Stimulated activated CD8-positive, alpha-beta memory T cell treated with anti-CD3 and anti-CD28 coated beads, Interleukin-7, amount 100 ng/mL, for 4 hours (primary cell): ENCODE measurements around the gene OSCP1.
A peak's percentile ranks its signal among the peaks of the same experiment; 100 is the strongest.

ENCODE experiments used
- DNase-seq, 2 donors: peaks; one replicate each; pipeline ENCODE4 v3.0.0-alpha.2; 2020; ENCODE audit warnings: low read depth in 2 of 2

OSCP1 gene

DNA sequence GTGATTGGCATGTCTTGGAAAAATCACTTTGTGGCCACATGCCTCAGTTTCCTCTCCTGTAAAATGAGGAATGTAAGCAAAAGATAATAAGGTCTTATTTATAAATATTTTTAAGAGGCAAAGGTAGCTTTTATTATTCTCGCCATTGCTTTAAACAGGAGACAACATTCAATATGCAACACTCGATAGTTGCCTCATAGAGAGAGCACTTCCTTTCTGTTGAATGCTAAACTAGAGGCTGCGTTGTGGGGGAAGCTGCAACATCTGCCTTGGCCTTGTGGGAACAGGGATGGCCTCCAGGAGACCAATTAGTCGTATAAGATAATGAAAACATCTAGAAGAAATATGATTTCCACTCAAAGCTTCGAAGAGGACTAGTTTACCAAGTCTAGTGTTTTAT is 3.5 kb downstream of the OSCP1 start:
- DNase-seq, result no peak

DNA sequence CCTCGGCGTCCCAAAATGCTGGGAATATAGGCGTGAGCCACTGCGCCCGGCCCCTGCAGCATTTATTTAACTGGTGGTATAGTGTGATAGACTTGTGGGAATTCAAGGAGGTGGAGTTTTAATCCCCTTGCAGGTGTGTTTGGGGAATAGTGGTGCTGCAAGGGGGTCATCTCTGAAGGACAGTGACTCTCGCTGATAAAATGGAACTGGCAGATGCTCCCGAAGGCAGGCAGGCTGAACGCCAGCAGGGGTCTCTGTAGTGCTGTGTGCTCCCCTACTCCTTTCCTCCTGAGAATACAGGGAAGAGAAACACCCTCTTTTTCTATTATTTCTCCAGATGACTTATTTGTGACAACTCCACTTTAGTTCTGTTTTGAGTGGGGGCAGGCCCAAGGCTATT is 4.0 kb downstream of the OSCP1 start:
- no peak for DNase-seq

DNA sequence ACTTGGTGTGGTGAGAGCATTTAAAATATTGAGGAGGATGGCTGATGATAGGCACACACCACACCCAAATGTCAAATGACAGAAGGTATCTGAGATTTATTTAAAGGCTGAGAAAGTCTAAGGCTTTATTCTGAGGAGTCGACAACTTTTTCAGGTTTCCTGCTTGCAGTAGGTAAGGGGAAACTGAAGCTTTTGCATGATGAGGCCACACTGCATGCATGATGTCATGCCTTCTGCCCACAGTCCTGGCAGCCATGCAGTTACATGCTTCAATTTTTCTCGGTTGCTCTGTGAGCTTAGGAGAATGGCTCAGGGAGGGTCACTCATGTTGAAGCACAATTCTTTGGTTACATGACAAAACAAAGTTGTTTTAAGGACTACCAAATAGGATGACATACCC is 7.0 kb downstream of the OSCP1 start:
- no peak for DNase-seq

DNA sequence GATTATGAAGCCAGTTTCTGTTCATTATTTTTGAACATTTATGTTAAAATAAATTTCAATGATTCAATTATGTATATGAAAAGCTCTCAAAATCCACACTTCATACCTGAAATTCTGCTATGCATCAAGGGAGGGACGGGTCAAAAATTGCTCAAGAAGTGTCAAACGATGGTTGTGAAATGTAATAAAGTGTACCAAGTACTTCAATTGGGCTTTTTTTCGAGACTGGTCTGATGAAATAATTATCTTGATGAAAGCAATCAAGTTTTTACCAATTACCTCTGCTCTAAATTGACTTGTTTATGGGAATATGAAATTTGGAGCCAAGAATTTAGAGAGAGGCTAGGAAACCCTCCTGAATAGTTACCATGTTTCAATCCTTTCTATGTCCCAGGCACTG is 7.9 kb downstream of the OSCP1 start:
- DNase-seq, result no peak

DNA sequence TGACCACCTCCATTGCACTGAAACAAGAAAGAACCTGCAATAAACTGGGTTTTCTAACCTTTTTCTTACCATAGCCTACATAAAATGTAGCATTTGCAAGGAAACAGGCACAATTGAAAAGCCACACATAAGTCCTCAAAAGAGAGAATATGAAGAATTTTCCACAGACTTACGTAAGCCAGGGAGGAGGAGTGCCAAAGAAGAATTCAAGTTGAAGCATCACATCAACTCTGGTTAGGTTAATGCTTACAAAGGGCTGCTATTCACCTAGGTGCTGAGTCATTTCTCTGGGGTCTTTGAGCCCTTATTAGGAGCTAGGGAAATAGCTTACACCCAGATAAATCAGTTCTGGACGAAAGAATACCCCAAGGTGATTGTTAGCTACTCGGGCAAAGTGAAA is 9.6 kb downstream of the OSCP1 start:
- no peak for DNase-seq

DNA sequence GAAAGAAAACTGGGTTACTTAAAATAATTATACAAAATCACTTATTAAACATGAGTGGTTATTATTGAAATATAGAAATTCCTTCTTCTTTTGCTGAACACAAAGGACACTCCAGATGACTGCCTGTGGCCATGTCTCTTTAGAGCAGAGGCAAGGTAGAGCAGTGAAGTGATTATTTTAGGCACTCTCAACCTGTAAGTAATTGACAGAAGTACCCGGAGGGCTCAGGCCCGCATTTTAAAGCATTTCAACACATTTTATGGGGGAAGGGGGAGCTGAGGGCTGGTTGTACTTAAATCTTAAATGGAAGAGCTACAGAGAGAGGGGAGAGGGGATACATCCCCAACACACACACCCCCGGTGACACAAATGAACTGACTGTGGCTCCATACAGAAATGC is 10.2 kb downstream of the OSCP1 start:
- no peak for DNase-seq

DNA sequence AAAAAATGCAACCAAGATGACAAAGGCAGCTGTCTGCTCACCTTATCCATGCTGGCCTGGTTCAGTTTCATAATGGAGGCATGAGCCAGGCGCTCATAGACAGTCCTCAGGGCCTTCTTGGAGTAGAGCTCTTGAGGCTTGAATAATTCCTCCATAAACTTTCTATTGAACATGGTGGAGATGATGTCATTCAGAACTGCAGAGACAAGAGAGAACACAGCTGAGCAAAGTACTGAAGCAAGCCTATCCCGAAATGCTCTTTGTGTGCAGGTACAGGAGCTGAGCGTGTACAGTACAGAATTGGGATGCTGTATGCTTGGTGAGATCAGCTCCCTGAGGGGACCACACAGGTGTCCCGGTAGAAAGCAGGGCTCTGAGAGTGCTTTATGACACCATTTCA is 11.5 kb downstream of the OSCP1 start:
- no peak for DNase-seq

DNA sequence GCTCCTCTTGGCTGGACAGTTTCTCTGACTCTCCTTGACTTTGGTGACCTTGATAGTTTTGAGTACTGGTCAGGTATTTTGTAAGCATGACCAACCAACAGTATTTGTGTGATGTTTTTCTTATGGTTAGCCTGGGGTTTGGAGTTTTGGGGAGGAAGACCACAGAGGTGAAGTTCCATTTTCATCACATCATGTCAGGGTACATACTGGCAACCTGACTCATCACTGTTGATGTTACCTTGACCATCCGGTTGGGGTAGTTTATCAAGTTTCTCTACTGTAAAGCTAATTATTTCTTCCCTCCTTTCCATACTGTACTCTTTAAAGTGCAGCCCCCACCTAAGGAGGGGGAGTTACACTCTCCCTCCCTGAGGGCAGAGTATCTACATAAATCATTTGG is 13.4 kb downstream of the OSCP1 start:
- no peak for DNase-seq

DNA sequence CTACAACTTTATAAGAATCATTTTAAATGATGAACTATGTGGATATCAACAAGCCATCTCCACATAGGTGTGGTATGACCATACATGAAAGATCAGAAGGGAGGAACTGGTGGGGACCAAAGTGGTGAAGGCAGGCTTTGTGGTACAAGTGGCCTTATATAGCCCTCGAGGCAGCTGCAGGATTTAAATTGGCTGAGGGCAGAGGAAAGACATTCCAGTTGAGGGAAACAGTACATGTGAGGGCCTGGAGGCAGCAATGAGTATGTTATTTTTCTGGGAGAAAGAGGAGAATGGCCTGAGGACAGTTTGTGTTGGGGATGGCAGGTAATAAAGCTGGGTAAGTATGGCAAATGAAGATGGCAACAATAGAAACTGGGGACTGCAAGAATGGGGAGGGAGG is 17.1 kb downstream of the OSCP1 start:
- no peak for DNase-seq

DNA sequence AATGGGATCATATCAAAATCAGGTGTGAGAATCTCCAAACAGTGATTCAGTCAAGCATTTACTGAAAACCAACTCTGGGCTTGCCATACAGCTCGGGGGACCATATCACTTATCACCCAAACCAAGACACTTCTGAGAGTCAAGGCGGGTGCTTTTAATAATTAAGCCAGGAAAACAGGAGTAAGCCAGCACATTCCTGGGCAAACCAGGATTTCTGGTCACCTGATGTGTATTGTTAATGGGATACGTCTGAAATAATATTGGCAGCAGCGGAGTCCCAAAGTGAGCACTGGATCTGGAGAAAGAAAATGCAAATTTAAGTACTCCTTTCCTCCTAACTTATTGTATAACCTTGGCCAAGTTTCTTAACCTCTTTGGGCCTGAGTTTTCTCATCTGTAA is 17.6 kb downstream of the OSCP1 start:
- no peak for DNase-seq

DNA sequence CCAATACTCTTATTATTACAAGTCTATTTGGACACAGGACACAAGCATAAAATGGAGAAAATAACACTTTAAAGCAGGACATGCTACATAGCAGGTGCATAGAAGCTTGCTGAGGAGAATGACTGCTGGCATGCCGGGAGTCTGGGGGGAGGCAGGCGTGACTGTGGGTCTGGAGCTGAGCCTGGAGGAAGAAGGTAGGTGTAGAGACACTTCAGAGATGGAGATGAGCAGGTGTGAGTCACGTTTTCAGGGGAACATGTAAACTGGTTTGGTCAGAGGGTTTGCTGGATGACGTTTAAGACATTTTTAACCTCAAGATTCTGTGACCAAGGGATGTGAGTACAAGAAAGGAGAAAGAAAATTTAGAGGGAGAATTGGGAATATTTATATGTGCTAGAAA is 24.5 kb downstream of the OSCP1 start:
- DNase-seq, result no peak

DNA sequence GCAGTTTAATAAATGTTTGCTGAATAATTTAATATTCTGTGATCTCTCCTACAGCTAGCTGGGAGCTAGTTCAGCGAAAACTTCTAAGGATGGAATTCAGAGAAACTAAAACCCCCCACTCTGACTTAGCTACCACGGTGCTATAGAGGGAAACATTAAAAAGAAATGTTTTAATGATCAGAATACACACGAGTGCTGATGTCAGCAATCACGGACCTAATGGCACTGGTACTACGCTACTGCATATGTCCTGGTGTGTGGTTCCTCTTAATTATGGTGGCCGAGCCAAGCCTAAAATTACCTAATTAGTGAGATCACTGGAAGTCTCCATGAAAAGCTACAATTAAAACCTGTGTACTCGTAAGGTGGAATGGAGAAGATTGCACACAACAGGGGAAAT is 28.6 kb downstream of the OSCP1 start:
- DNase-seq, result no peak

DNA sequence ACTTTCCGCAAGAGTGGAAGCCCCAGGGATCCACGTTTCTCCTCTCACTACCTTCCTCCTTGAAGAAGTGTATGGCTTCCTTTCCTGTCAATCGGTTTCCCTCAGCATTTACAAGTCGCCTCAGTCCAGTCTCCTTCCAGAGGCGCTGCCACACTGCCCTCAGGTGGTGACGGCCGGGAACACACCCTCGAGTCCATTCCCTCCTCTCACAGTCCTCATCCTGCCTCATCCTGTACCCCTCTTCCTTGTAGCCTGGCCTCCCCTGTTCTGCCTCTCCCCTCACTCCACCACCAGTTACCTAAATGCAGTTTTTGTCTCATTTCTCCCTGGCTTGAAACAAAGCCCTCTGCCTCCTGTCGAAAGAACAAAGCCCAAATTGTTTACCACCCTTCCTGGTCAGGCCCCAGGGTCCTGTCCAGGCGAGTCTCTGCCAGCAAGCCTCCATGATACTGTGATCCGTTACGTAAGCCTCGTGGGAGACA is 29.4 kb downstream of the OSCP1 start:
- DNase-seq, result peak; percentile 75 to 85

DNA sequence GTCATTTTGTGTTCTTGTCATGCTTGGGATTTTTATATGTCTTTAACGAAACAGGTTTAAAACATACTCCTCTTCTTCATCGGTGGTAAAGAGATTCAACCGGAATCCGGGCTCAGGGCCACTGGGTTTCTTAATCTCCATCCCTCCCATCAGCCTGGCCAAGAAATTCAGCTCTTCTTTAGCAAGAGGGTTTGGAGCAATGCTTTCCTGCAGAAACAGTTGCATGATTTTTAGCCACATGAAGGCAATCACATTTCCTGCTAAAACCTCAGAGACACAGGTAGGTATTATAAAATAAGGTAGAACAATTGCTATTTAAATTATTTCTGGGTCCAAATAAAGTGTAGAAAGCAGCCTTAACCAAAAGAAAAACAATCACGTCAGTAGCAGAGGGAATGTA is 29.8 kb downstream of the OSCP1 start:
- DNase-seq, result no peak

DNA sequence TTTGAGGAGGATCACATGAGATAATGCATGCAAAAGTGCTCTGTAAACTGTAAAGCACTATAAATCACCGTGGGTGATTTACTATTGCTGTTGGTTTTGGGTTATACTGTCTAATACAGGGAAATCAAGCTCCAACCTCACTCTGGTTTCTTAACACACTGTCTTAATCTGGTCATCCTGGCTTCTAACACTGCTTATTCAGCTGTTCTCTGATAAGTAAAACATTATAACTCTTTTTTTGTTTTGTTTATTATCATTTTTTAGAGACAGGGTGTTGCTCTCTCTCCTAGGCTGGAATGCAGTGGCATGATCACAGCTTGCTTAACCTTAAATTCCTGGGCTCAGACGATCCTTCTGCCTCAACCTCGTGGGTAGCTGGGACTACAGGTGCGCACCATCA is 30.7 kb downstream of the OSCP1 start:
- DNase-seq, result no peak

DNA sequence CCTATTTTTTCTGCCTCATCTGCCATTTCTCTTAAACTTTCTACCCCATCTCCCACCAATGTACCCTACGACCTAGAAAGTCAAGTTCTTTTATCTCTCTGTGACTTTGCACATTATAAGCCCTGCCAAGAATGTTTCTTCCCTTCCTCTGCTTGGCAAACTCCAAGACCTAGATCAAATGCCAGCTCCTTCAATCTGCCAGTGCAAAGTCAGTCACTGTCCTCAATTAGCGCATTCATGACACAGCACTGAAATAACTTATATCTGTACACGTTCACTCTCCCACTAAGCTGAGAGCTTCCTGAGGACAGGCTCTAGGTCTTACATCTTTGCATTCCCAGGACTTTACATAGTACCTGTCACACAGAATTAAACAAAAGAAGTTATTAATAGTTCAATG is 31.1 kb downstream of the OSCP1 start:
- DNase-seq, result no peak

DNA sequence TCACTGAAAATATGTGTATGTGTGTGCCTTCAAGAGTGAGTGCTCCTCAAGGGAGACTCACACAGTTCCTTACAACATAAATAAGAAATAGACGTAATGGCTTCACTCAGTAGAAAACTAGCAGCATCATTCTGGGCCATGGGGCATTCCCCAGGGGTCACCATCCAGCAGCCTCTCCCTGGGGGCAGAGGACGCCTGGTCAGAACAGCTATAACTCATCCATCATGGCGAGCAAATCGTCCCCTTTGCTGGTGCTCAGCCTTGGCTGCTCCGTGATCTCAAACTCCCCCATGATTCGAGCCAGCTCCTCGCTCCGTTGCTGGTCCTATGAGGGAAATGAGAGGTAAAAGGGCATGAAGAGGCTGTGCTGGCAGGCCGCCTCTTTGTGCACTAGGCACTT is 32.3 kb downstream of the OSCP1 start:
- no peak for DNase-seq

DNA sequence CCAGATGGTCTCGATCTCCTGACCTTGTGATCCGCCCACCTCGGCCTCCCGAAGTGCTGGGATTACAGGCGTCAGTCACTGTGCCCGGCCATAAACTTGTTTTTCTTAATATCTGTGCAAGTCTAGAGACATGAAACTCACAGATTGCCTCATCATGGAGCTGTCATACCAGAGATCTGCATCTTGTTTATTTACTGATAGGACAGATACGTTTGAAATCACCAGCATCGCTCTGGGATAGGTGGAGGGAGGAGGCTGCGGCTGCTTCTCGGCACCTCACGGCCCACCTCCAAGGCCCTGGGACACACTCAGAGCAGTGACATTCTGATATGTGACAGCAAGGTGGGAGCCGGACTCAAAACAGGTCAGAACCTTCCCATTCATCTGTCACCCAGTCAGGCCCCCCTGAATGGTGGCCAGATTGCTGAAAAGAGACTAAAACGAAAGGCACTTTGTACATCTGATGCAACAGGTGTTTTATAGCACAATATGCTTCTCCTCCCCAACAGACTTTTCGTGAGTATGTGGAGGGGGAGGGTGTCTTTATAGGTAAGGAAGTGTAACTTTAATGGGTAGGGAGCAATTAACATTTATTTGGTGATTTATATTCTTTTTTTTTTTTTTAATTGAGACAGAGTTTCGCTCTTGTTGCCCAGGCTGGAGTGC is 34.5 kb downstream of the OSCP1 start:
- DNase-seq, result no peak

DNA sequence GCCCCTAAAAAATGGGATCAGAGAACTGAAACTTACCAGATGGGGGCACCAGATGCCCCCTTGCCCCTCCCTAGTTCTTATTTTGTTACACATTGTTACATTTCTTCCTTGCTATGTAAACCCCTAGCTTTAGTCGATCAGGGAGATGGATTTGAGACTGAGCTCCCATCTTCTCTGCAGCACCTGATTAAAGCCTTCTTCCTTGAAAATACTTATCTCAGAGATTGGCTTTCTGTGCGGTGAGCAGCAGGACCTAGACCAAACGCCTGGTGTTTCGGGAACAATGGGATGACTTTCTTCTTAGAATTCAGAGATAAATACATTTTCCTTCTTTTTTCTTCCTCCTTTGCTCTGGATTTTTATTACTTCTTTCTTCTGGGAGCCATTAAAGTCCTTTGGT is 35.9 kb downstream of the OSCP1 start:
- DNase-seq, result no peak

DNA sequence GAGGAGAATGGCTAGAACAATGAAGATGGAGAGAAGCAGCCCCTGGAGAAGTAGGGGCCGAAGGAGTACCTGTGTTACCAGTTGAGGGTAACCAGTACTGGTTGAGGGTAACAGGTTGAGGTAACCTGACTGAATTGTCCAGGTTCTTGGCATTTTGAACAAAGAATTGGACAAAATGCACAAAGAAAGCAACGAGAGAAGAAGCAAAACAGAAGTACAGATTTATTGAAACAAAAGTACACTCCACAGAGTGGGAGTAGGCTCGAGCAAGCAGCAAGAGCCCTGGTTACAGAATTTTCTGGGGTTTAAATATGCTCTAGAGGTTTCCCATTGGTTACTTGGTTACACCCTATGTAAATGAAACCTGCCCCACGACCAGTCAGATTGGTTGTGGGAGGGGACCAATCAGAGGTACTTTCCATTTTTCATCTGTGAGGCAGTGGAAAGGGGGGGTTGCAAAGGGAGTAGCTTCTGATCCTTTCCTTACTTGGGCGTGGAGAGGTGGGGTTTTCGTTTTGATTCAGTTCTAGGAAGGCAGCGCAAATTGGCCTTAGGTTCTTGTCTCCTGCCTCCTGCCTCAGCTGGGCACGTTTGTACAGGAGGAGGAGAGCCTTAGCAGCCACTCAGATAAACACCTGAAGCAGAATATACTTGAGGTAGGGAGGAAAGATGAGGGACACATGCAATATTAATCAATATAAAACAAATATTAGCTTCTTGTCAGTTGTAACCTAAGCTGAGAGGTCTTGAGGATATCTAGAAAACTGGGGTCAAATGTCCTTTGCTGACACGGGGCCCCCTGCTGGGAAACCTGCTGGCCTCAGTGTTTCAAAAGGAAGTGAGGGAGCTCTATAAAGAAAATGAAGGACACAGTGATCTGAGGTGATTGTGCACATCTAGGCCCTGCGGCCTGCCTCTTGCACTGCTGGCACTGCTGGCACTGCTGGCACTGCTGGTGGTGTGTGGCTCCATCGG is 38.3 kb downstream of the OSCP1 start:
- DNase-seq, result peak in 1 of 2 donors; percentile 15

DNA sequence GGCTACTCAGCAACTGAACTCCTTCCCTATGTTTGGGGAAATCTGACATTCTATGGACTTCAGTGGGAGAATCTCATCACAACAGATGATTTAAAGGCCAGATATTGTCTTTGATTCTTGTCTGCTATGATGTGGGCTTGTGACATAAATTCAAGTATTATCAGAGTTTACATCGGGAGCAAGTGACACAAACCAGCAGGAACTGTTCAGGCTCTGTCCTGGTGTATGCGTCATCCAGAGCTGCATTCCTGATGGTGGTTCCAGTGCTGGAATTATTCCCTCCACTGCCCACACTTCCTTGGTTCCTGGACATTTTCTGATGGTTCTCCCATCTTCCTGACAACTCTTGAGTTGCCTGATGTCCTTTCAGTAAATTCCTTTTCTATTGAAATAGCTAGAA is 41.8 kb downstream of the OSCP1 start:
- no peak for DNase-seq

DNA sequence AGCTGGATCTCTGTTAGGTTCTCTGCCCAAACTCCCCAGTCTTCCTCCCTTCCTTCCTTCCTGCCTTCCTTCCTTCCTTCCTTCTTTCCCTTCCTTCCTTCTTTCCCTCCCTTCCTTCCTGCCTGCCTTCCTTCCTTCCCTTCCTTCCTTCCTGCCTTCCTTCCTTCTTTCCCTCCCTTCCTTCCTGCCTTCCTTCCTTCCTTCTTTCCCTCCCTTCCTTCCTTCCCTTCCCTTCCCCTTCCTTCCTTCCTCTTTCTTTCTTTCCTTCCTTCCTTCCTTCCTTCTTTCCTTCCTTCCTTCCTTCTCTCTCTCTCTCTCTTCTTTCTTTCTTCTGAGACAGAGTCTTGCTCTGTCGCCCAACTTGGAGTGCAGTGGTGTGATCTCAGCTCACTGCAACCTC is 43.8 kb downstream of the OSCP1 start:
- no peak for DNase-seq

DNA sequence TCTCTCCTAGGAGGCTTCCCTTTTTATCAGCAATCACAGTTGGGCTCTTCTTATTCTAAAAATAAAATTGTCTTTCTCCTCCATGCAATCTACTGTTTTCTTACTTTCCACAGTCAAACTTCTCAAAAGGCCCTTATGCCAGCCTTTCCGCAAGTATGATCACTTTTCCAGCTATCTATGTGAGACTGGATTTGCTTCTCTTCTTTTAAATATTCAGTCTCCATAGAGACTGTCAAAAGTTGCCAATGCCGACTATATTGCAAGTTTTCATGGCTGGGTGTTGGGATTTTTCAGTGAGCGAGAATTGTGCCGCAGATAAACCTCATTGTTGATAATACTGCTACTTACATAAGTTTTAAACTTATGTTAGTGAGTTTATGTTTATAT is 47.8 kb downstream of the OSCP1 start:
- no peak for DNase-seq
